Ishikawa (cell line): ENCODE data around the gene RBPJ.

ENCODE experiments used
- CEBPB ChIP-seq: IDR thresholded peaks from 2 replicates; pipeline ENCODE4 v1.6.1; 2012
- CREB1 ChIP-seq: IDR thresholded peaks from 2 replicates; pipeline ENCODE4 v1.6.1; 2012; ENCODE audit warnings: low read depth
- EGR1 ChIP-seq: IDR thresholded peaks from 2 replicates; pipeline ENCODE4 v1.6.1; 2012
- EP300 ChIP-seq: IDR thresholded peaks from 2 replicates; pipeline ENCODE4 v1.6.1; 2012; ENCODE audit warnings: borderline replicate concordance
- FOXM1 ChIP-seq: IDR thresholded peaks from 2 replicates; pipeline ENCODE4 v1.6.1; 2012; ENCODE audit warnings: low read depth, borderline replicate concordance
- NFIC ChIP-seq: IDR thresholded peaks from 2 replicates; pipeline ENCODE4 v1.6.1; 2012
- RAD21 ChIP-seq: IDR thresholded peaks from 2 replicates; pipeline ENCODE4 v1.6.1; 2012; ENCODE audit warnings: low read depth
- TAF1 ChIP-seq: IDR thresholded peaks from 2 replicates; pipeline ENCODE4 v1.6.1; 2012; ENCODE audit warnings: low read depth, mild to moderate bottlenecking
- TCF12 ChIP-seq: IDR thresholded peaks from 2 replicates; pipeline ENCODE4 v1.6.1; 2012; ENCODE audit warnings: low read depth
- TEAD4 ChIP-seq: IDR thresholded peaks from 2 replicates; pipeline ENCODE4 v1.6.1; 2012
- YY1 ChIP-seq: IDR thresholded peaks from 2 replicates; pipeline ENCODE4 v1.6.1; 2012; ENCODE audit warnings: low read depth
- ZBTB7A ChIP-seq: IDR thresholded peaks from 2 replicates; pipeline ENCODE4 v1.6.1; 2012; ENCODE audit warnings: low read depth
- TF ChIP-seq, protein P1 (sequence below): IDR thresholded peaks from 2 replicates; pipeline ENCODE4 v1.6.1; 2012
- TF ChIP-seq, protein P2 (sequence below): IDR thresholded peaks from 2 replicates; pipeline ENCODE4 v1.6.1; 2012; ENCODE audit warnings: low read depth, mild to moderate bottlenecking
- TF ChIP-seq, protein P3 (sequence below): IDR thresholded peaks from 2 replicates; pipeline ENCODE4 v1.6.1; 2012

The RBPJ gene

DNA sequence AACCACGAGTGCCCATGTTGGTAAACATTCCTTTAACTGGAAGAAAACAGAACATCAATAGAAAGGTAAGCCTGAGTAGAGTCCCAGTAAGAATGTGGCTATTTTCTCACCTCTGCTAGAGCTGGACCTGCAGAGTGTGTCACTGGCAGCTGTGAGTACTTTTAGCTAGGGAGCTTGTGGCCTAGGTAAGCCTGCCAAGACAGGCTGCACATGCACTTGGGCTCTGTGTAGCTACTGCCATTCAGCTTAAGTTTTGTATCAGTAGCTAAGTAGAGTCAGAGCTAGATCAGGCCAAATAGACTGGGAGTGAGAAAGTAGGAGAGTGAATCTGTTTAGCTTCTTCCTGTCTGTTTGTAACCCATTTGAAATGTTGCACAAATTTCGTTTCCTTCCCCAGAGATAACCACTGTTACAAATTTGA is 35.3 kb downstream of the RBPJ start:
- no peak for TF ChIP-seq TAF1
- TF ChIP-seq ZBTB7A: no peak
- TF ChIP-seq CEBPB: no peak
- TF ChIP-seq FOXM1: no peak
- TF ChIP-seq, protein P1, sequence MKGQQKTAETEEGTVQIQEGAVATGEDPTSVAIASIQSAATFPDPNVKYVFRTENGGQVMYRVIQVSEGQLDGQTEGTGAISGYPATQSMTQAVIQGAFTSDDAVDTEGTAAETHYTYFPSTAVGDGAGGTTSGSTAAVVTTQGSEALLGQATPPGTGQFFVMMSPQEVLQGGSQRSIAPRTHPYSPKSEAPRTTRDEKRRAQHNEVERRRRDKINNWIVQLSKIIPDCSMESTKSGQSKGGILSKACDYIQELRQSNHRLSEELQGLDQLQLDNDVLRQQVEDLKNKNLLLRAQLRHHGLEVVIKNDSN: no peak

DNA sequence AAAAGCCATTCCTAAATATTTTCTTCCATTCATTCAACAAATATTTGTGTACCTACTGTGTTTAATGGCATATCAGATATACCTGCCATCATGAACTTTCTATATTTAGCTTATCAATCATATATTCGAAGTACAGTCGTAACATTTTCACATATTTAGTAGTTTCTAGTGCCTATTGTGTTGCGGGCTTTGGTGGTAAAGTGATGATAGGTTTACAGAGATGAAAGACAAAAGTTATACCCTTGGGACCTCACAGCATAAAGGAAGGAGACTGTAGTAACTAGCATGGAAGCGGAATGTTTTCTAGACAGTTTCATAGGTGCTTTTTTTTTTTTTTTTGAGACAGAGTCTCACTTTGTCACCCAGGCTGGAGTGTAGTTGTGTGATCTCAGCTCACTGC is 39.5 kb downstream of the RBPJ start:
- TF ChIP-seq TAF1 (no peak), NFIC (no peak), TEAD4 (no peak), EGR1 (no peak), YY1 (no peak), FOXM1 (no peak), RAD21 (no peak), ZBTB7A (no peak), TCF12 (no peak), CEBPB (no peak), EP300 (no peak), CREB1 (no peak)
- TF ChIP-seq, protein P2, sequence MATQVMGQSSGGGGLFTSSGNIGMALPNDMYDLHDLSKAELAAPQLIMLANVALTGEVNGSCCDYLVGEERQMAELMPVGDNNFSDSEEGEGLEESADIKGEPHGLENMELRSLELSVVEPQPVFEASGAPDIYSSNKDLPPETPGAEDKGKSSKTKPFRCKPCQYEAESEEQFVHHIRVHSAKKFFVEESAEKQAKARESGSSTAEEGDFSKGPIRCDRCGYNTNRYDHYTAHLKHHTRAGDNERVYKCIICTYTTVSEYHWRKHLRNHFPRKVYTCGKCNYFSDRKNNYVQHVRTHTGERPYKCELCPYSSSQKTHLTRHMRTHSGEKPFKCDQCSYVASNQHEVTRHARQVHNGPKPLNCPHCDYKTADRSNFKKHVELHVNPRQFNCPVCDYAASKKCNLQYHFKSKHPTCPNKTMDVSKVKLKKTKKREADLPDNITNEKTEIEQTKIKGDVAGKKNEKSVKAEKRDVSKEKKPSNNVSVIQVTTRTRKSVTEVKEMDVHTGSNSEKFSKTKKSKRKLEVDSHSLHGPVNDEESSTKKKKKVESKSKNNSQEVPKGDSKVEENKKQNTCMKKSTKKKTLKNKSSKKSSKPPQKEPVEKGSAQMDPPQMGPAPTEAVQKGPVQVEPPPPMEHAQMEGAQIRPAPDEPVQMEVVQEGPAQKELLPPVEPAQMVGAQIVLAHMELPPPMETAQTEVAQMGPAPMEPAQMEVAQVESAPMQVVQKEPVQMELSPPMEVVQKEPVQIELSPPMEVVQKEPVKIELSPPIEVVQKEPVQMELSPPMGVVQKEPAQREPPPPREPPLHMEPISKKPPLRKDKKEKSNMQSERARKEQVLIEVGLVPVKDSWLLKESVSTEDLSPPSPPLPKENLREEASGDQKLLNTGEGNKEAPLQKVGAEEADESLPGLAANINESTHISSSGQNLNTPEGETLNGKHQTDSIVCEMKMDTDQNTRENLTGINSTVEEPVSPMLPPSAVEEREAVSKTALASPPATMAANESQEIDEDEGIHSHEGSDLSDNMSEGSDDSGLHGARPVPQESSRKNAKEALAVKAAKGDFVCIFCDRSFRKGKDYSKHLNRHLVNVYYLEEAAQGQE: no peak
- TF ChIP-seq, protein P3, sequence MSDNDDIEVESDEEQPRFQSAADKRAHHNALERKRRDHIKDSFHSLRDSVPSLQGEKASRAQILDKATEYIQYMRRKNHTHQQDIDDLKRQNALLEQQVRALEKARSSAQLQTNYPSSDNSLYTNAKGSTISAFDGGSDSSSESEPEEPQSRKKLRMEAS: no peak
- TF ChIP-seq, protein P1: no peak

DNA sequence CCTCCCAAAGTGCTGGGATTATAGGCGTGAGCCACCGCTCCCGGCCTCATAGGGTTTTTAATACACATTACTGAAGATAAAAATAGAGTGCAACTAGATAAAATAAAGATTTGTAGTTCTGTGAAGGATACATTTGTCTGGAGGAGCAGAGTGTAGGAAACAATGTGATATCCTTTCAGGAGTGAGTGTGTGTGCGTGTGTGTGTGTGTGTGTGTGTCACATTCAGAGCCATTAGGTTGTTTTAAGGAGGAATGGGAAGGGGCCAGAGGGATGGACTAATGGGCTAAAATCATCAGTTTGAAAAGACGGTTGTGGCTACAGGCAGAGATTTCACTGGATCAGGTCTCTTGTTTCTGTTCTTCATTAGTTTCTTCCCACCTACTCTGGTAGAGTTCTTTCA is 40.0 kb downstream of the RBPJ start:
- TF ChIP-seq ZBTB7A: no peak
- TF ChIP-seq TAF1: no peak
- TF ChIP-seq TEAD4: no peak
- TF ChIP-seq EP300: no peak
- TF ChIP-seq, protein P3: no peak
- TF ChIP-seq RAD21: no peak
- TF ChIP-seq EGR1: no peak
- TF ChIP-seq TCF12: no peak
- TF ChIP-seq, protein P1: no peak
- no peak for TF ChIP-seq NFIC
- TF ChIP-seq FOXM1: no peak
- no peak for TF ChIP-seq YY1
- TF ChIP-seq CEBPB: no peak

DNA sequence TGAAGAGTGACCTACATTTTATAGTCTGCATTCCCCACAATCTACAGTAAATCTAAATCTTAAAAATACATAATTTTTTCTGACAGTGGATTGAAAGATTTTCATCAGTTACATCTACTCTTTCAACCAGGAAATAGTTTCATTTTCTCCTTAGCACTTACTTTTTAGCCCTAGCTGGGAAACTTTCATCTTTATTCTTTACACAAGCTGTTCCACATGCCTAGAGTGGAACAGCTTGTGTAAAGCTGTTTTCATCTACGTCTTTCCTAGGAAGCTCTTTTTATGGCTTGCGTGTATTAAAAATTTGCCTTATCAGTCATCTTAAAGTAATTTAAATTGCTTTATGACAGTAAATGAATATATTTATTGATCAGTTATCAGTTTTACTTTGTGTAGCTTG is 40.5 kb downstream of the RBPJ start:
- TF ChIP-seq, protein P2: no peak
- TF ChIP-seq EP300: no peak
- TF ChIP-seq, protein P1: no peak
- TF ChIP-seq, protein P3: no peak
- no peak for TF ChIP-seq YY1
- no peak for TF ChIP-seq RAD21
- TF ChIP-seq TEAD4: no peak
- no peak for TF ChIP-seq FOXM1
- TF ChIP-seq TAF1: no peak
- no peak for TF ChIP-seq CEBPB
- no peak for TF ChIP-seq TCF12

DNA sequence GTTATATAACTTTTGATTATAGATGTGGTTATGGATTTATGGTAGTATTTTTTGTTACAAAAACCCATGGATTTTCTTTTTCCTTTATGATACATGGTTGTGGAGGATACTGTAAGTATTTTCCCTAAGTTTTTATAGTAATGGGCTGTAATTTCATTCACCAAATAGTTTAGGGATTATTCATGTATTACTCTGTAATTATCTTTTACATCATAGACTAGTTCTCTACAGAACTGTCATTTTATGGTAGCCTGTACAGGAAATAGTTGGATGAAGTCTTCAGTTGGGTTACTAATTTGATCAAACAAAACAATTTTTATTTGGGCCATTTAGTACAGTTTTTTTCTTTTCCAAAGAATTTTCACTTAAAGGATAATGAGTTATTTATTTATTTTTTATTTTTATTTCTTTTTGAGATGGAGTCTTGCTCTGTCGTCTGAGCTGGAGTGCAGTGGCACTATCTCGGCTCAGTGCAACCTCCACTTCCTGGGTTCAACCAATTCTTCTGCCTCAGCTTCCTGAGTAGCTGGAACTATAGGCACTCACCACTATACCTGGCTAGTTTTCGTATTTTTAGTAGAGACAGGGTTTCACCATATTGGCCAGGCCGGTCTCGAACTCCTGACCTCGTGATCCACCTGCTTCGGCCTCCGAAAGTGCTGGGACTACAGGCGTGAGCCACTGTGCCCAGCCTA is 42.1 kb downstream of the RBPJ start:
- no peak for TF ChIP-seq NFIC
- no peak for TF ChIP-seq RAD21
- TF ChIP-seq, protein P3: no peak
- TF ChIP-seq, protein P2: no peak
- TF ChIP-seq, protein P1: no peak
- no peak for TF ChIP-seq ZBTB7A
- TF ChIP-seq TAF1: no peak
- no peak for TF ChIP-seq CREB1
- no peak for TF ChIP-seq CEBPB
- TF ChIP-seq TCF12: no peak
